GM06990 (cell line): ENCODE measurements around the gene WDR91.
"Not testable (repeated sequence)": the region's sequence is repeated elsewhere in the genome, so short reads cannot be mapped to it uniquely, and the experiment has no call there.

Source experiments
- DNase-seq: peaks from one replicate; pipeline ENCODE4 v3.0.0-alpha.2; 2011; ENCODE audit not compliant: insufficient read length; ENCODE audit errors: extremely low read depth
- H3K27me3 ChIP-seq: replicated peaks from 2 replicates; pipeline ENCODE4 v1.6.0; 2011; ENCODE audit warnings: low read length; ENCODE audit not compliant: control insufficient read depth, insufficient read depth
- H3K36me3 ChIP-seq: 2 replicates; pipeline ENCODE4 v1.5.1; 2011; ENCODE audit warnings: low read length; ENCODE audit not compliant: control insufficient read depth, insufficient read depth
- H3K4me3 ChIP-seq: replicated peaks from 2 replicates; pipeline ENCODE4 v1.5.1; 2011; ENCODE audit warnings: low read depth, mild to moderate bottlenecking, control low read depth, low read length
- CTCF ChIP-seq: IDR thresholded peaks from 2 replicates; pipeline ENCODE4 v1.5.1; 2011; ENCODE audit warnings: low read length, control low read depth, mild to moderate bottlenecking, inconsistent platforms; ENCODE audit not compliant: insufficient read depth, poor library complexity, severe bottlenecking

WDR91 gene

DNA sequence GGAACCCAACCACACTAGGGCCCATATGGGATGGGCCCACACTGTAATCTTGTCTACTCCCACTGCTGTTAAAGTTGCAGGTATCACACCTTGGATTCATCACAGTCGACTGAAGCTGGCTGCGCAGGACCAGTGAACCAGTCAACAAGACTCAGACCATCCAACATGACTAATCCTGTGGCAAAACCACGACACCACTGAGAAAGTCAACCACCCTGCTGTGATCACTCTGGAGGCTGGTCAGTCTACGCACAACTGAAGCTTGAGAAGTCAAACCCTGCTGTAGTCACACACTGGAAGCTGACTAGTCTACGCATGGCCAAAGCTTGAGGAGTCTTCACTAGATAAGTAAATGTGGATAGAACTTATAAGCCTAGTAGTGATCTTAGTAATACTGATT lies 31.2 kb downstream of the WDR91 start:
- Histone ChIP-seq H3K36me3 (peaks cover 26% of the 10 kb centered on the region), H3K4me3 (no peak overlapping the region), H3K27me3 (no peaks in the 10 kb centered on the region)
- DNase-seq = no peak
- TF ChIP-seq CTCF = no peak

GRCh38 chr7:135179321-135179925 lies 31.9 kb downstream of the WDR91 start:
- no peak overlapping the region for H3K4me3 ChIP-seq
- TF ChIP-seq CTCF = no peak
- H3K27me3 ChIP-seq = no peaks in the 10 kb centered on the region
- no peak for DNase-seq
- peaks cover 24% of the 10 kb centered on the region for H3K36me3 ChIP-seq

DNA sequence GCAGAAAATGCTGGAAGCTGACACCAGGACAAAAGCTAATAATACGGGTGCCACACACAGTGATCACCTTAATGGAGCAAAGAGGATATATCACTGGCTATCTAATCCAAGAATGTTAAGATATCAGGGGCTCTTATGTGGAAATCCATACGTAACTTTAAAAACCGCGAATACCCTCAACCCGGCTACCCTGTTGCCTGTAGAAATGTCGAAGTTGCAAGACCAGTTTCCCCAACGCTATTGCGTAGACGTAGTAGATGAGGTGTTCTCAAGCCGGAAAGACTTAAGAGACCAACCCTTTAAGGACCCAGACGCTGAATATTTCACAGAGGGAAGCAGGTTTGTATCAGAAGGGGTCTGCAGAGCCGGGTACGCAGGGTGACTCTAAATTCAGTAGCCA lies 33.0 kb downstream of the WDR91 start:
- no peak for TF ChIP-seq CTCF
- DNase-seq = no peak
- H3K4me3 ChIP-seq = no peak overlapping the region
- peaks cover 18% of the 10 kb centered on the region for H3K36me3 ChIP-seq
- H3K27me3 ChIP-seq = no peaks in the 10 kb centered on the region

DNA sequence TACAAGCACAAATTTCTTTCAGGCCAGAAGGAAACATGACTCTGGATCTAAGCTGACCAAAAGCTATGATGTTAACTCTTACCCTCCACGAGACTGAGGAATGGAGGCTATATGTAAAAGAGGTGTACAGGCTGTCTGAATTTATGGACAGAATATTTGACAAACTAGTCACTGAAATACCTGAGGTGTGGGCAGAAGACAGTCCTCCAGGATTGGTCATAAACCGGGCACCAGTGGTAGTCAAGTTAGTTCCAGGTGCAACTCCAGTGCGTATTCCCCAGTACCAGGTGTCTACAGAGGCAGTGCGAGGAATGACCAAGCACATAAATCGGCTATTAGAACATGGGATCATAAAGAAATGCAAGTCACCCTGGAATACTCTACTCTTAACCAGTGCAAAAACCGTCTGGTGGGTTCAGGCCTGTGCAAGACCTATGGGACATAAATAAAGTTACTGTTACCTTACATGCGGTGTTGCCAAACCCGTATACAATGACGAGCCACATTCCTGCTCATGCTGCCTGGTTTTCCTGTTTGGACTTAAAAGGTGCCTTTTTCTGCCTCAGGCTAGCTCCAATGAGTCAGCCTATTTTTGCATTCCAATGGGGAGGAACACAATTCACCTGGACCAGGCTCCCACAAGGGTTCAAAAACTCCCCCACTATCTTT lies 34.2 kb downstream of the WDR91 start:
- TF ChIP-seq CTCF = no peak
- no peaks in the 10 kb centered on the region for H3K27me3 ChIP-seq
- no peak overlapping the region for H3K4me3 ChIP-seq
- H3K36me3 ChIP-seq = peaks cover 12% of the 10 kb centered on the region
- no peak for DNase-seq

- Histone ChIP-seq H3K27me3 (no peaks in the 10 kb centered on the region), H3K36me3 (peaks cover 8% of the 10 kb centered on the region), H3K4me3 (no peak overlapping the region)
- no peak for TF ChIP-seq CTCF
- no peak for DNase-seq
These were observed 35.4 kb downstream of the WDR91 start for GRCh38 chr7:135175931-135176330.

GRCh38 chr7:135174941-135175340 lies 36.4 kb downstream of the WDR91 start:
- peaks cover 4% of the 10 kb centered on the region for H3K36me3 ChIP-seq
- H3K27me3 ChIP-seq = no peaks in the 10 kb centered on the region
- H3K4me3 ChIP-seq = no peak overlapping the region
- no peak for TF ChIP-seq CTCF
- DNase-seq = no peak

DNA sequence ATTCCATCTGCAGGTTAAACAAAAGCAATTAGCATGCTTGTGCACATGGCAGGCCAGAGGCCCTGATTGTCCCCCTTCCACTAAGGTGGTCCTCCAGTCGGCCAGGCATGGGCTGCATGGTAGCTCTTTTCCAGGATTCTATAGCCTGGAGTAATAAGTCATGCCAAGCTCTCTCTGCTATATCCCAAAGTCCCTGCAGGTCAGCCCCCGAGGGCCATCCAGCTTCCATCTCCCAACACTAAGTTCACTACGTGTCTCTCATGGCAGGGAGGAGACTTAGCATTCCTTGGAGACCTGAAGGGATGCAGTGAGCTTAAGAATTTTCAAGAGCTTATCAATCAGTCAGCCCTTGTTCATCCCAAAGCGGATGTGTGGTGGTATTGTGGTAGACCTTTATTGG lies 37.4 kb downstream of the WDR91 start:
- DNase-seq, H3K27me3 ChIP-seq, H3K4me3 ChIP-seq, H3K36me3 ChIP-seq: not testable (repeated sequence)

DNA sequence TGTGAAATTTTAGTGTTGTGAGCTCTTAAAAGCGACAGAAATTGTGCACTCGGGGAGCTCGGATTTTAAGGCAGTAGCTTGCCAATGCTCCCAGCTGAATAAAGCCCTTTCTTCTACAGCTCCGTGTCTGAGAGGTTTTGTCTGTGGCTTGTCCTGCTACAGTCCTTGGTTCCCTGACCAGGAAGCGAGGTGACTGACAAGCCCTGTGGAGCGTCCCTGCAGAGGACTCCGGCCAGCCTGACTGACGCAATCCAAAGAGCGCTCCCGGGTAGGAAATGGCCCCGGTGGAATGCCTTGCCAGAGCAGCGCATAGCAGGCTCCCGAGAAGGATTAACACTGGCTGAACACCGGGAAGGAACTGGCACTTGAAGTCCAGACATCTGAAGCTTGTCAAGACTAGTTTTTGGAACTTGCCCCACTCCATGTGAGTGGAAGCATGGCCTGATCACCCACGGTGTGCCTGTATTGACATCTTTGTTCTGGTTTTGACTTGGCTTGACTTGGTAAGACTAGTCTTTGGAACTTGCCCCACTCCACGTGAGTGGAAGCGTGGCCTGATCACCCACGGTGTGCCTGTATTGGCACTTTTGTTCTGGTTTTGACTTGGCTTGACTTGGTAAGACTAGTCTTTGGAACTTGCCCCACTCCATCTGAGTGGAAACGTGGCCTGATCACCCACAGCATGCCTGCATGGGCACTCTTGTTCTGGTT lies 39.6 kb downstream of the WDR91 start:
- not testable (repeated sequence) for H3K27me3 ChIP-seq
- peak; percentile 67 for DNase-seq
- Histone ChIP-seq H3K36me3 (peaks cover 19% of the 10 kb centered on the region), H3K4me3 (peak overlapping the region; percentile 71)
